Measurements from ENCODE around the gene MS4A14. TPM values are rescaled to one million over a fixed set of nuclear protein-coding genes. Genes with fewer than 3 reads are reported as not detected.

Gene MS4A14
- total RNA-seq, 1 donor from 2014 or later = not detected

GRCh38 chr11:60367009-60367408, 29.2 kb upstream of the MS4A14 start:
- Mint-ChIP-seq H3K36me3 (ENCODE audit: low read depth, unreplicated experiment) (no peaks in the 10 kb centered on the region), H3K4me1 (ENCODE audit: unreplicated experiment) (peaks cover 13% of the 10 kb centered on the region), H3K27ac (ENCODE audit: unreplicated experiment) (no peak overlapping the region), H3K4me3 (ENCODE audit: unreplicated experiment) (no peak overlapping the region), H3K9me3 (ENCODE audit: unreplicated experiment) (no peaks in the 10 kb centered on the region), H3K27me3 (ENCODE audit: unreplicated experiment) (peaks cover 2% of the 10 kb centered on the region)
- TF ChIP-seq CTCF (IDR thresholded peaks at IDR 0.05; ENCODE audit: unreplicated experiment) = no peak
- no peak for DNase-seq (ENCODE audit: low spot score)

GRCh38 chr11:60367896-60368295, 28.4 kb upstream of the MS4A14 start:
- peaks cover 15% of the 10 kb centered on the region for H3K4me1 Mint-ChIP-seq (ENCODE audit: unreplicated experiment)
- no peaks in the 10 kb centered on the region for H3K9me3 Mint-ChIP-seq (ENCODE audit: unreplicated experiment)
- H3K36me3 Mint-ChIP-seq (ENCODE audit: low read depth, unreplicated experiment) = no peaks in the 10 kb centered on the region
- no peak overlapping the region for H3K27ac Mint-ChIP-seq (ENCODE audit: unreplicated experiment)
- H3K4me3 Mint-ChIP-seq (ENCODE audit: unreplicated experiment) = no peak overlapping the region
- peaks cover 2% of the 10 kb centered on the region for H3K27me3 Mint-ChIP-seq (ENCODE audit: unreplicated experiment)
- DNase-seq (ENCODE audit: low spot score) = no peak
- TF ChIP-seq CTCF (IDR thresholded peaks at IDR 0.05; ENCODE audit: unreplicated experiment) = no peak

GRCh38 chr11:60370252-60370810, 25.9 kb upstream of the MS4A14 start:
- Mint-ChIP-seq H3K36me3 (ENCODE audit: low read depth, unreplicated experiment) (no peaks in the 10 kb centered on the region), H3K27ac (ENCODE audit: unreplicated experiment) (no peak overlapping the region), H3K9me3 (ENCODE audit: unreplicated experiment) (no peaks in the 10 kb centered on the region), H3K4me1 (ENCODE audit: unreplicated experiment) (peaks cover 16% of the 10 kb centered on the region), H3K4me3 (ENCODE audit: unreplicated experiment) (no peak overlapping the region), H3K27me3 (ENCODE audit: unreplicated experiment) (no peaks in the 10 kb centered on the region)
- no peak for DNase-seq (ENCODE audit: low spot score)
- TF ChIP-seq CTCF (IDR thresholded peaks at IDR 0.05; ENCODE audit: unreplicated experiment) = no peak

GRCh38 chr11:60370811-60371298, 25.4 kb upstream of the MS4A14 start:
- Mint-ChIP-seq H3K4me1 (ENCODE audit: unreplicated experiment) (peaks cover 16% of the 10 kb centered on the region), H3K9me3 (ENCODE audit: unreplicated experiment) (no peaks in the 10 kb centered on the region), H3K27me3 (ENCODE audit: unreplicated experiment) (no peaks in the 10 kb centered on the region), H3K36me3 (ENCODE audit: low read depth, unreplicated experiment) (no peaks in the 10 kb centered on the region), H3K4me3 (ENCODE audit: unreplicated experiment) (no peak overlapping the region), H3K27ac (ENCODE audit: unreplicated experiment) (no peak overlapping the region)
- DNase-seq (ENCODE audit: low spot score) = no peak
- no peak for TF ChIP-seq CTCF (IDR thresholded peaks at IDR 0.05; ENCODE audit: unreplicated experiment)

GRCh38 chr11:60371386-60371785, 24.9 kb upstream of the MS4A14 start:
- Mint-ChIP-seq H3K27ac (ENCODE audit: unreplicated experiment) (no peak overlapping the region), H3K9me3 (ENCODE audit: unreplicated experiment) (no peaks in the 10 kb centered on the region), H3K4me3 (ENCODE audit: unreplicated experiment) (no peak overlapping the region), H3K4me1 (ENCODE audit: unreplicated experiment) (peaks cover 16% of the 10 kb centered on the region), H3K27me3 (ENCODE audit: unreplicated experiment) (no peaks in the 10 kb centered on the region), H3K36me3 (ENCODE audit: low read depth, unreplicated experiment) (no peaks in the 10 kb centered on the region)
- no peak for DNase-seq (ENCODE audit: low spot score)
- TF ChIP-seq CTCF (IDR thresholded peaks at IDR 0.05; ENCODE audit: unreplicated experiment) = no peak
